ENCODE measurements around the gene IRF6. TPM values are rescaled to one million over a fixed set of nuclear protein-coding genes. Genes with fewer than 3 reads are reported as not detected.

The IRF6 gene
- total RNA-seq, 2 experiments from 2014 or later, result not detected

- Histone ChIP-seq H3K9me3 (ENCODE audit: low read length) (no peaks in the 10 kb centered on the region), H4K20me1 (ENCODE audit: insufficient read depth, low read length) (no peaks in the 10 kb centered on the region), H3K79me2 (ENCODE audit: insufficient read depth, low read depth, low read length) (no peaks in the 10 kb centered on the region), H3K4me3 (ENCODE audit: low read depth, low read length, poor library complexity, severe bottlenecking) (no peak overlapping the region), H3K36me3 (ENCODE audit: insufficient read depth, low read length) (no peaks in the 10 kb centered on the region), H3K9me2 (ENCODE audit: insufficient read depth, low read length) (no peaks in the 10 kb centered on the region), H3K27ac (ENCODE audit: low read depth, low read length, poor library complexity, severe bottlenecking) (no peak overlapping the region), H2AFZ (ENCODE audit: low read length) (no peak overlapping the region), H3K4me1 (ENCODE audit: insufficient read depth, low read length, poor library complexity, severe bottlenecking) (peaks cover 6% of the 10 kb centered on the region), H3K4me2 (ENCODE audit: low read length) (no peak overlapping the region)
- peak; percentile 11 for DNase-seq (ENCODE audit: low spot score)
- no TSS peak for BruUV-seq (replicated peaks)
- no peak for TF ChIP-seq EZH2phosphoT487 (IDR thresholded peaks at IDR 0.05; ENCODE audit: borderline replicate concordance, low read depth, low read length)
- no peak for TF ChIP-seq CTCF (conservative IDR thresholded peaks at IDR 0.05; ENCODE audit: low read length)
- intact Hi-C loops (cut with micrococcal nuclease; ENCODE audit: unreplicated experiment), result no loop called here
- POLR2A ChIA-PET, result no interaction called here
- CTCF ChIA-PET (ENCODE audit: unreplicated experiment), result no interaction called here
These were observed 63.4 kb downstream of the IRF6 start for GRCh38 chr1:209742409-209743144.

GRCh38 chr1:209741889-209742288 lies 64.1 kb downstream of the IRF6 start:
- ChIA-PET POLR2A (no interaction called here), CTCF (ENCODE audit: unreplicated experiment) (no interaction called here)
- H3K4me2 ChIP-seq (ENCODE audit: low read length), result no peak overlapping the region
- no peaks in the 10 kb centered on the region for H3K9me3 ChIP-seq (ENCODE audit: low read length)
- BruUV-seq (replicated peaks), result no TSS peak
- no peak overlapping the region for H2AFZ ChIP-seq (ENCODE audit: low read length)
- no peaks in the 10 kb centered on the region for H3K79me2 ChIP-seq (ENCODE audit: insufficient read depth, low read depth, low read length)
- H3K27ac ChIP-seq (ENCODE audit: low read depth, low read length, poor library complexity, severe bottlenecking), result no peak overlapping the region
- intact Hi-C loops (cut with micrococcal nuclease; ENCODE audit: unreplicated experiment), result no loop called here
- H3K9me2 ChIP-seq (ENCODE audit: insufficient read depth, low read length), result no peaks in the 10 kb centered on the region
- TF ChIP-seq CTCF (conservative IDR thresholded peaks at IDR 0.05; ENCODE audit: low read length) (no peak), EZH2phosphoT487 (IDR thresholded peaks at IDR 0.05; ENCODE audit: borderline replicate concordance, low read depth, low read length) (no peak)
- peaks cover 6% of the 10 kb centered on the region for H3K4me1 ChIP-seq (ENCODE audit: insufficient read depth, low read length, poor library complexity, severe bottlenecking)
- no peaks in the 10 kb centered on the region for H4K20me1 ChIP-seq (ENCODE audit: insufficient read depth, low read length)
- no peak overlapping the region for H3K4me3 ChIP-seq (ENCODE audit: low read depth, low read length, poor library complexity, severe bottlenecking)
- H3K36me3 ChIP-seq (ENCODE audit: insufficient read depth, low read length), result no peaks in the 10 kb centered on the region
- no peak for DNase-seq (ENCODE audit: low spot score)

- H3K9me3 ChIP-seq (ENCODE audit: low read length), result no peaks in the 10 kb centered on the region
- no peak overlapping the region for H2AFZ ChIP-seq (ENCODE audit: low read length)
- ChIA-PET POLR2A (no interaction called here), CTCF (ENCODE audit: unreplicated experiment) (no interaction called here)
- H3K4me3 ChIP-seq (ENCODE audit: low read depth, low read length, poor library complexity, severe bottlenecking), result no peak overlapping the region
- H3K4me1 ChIP-seq (ENCODE audit: insufficient read depth, low read length, poor library complexity, severe bottlenecking), result peaks cover 6% of the 10 kb centered on the region
- H3K27ac ChIP-seq (ENCODE audit: low read depth, low read length, poor library complexity, severe bottlenecking), result no peak overlapping the region
- BruUV-seq (replicated peaks), result no TSS peak
- intact Hi-C loops (cut with micrococcal nuclease; ENCODE audit: unreplicated experiment), result no loop called here
- H3K9me2 ChIP-seq (ENCODE audit: insufficient read depth, low read length), result no peaks in the 10 kb centered on the region
- no peak for DNase-seq (ENCODE audit: low spot score)
- TF ChIP-seq EZH2phosphoT487 (IDR thresholded peaks at IDR 0.05; ENCODE audit: borderline replicate concordance, low read depth, low read length), result no peak
- no peak for TF ChIP-seq CTCF (conservative IDR thresholded peaks at IDR 0.05; ENCODE audit: low read length)
- no peaks in the 10 kb centered on the region for H3K36me3 ChIP-seq (ENCODE audit: insufficient read depth, low read length)
- H3K4me2 ChIP-seq (ENCODE audit: low read length), result no peak overlapping the region
- no peaks in the 10 kb centered on the region for H4K20me1 ChIP-seq (ENCODE audit: insufficient read depth, low read length)
- H3K79me2 ChIP-seq (ENCODE audit: insufficient read depth, low read depth, low read length), result no peaks in the 10 kb centered on the region
These were observed 64.7 kb downstream of the IRF6 start for GRCh38 chr1:209741193-209741592.

All from OCI-LY7 (cell line).